Fibroblast of gingiva (primary cell): ENCODE data around the gene HIVEP3.

Source experiments
- DNase-seq: peaks from one replicate; pipeline ENCODE4 v3.0.0-alpha.2; 2011; ENCODE audit warnings: low read depth

The HIVEP3 gene

GRCh38 chr1:41762251-41762650 lies 156.5 kb downstream of the HIVEP3 start:
- DNase-seq: no peak

DNA sequence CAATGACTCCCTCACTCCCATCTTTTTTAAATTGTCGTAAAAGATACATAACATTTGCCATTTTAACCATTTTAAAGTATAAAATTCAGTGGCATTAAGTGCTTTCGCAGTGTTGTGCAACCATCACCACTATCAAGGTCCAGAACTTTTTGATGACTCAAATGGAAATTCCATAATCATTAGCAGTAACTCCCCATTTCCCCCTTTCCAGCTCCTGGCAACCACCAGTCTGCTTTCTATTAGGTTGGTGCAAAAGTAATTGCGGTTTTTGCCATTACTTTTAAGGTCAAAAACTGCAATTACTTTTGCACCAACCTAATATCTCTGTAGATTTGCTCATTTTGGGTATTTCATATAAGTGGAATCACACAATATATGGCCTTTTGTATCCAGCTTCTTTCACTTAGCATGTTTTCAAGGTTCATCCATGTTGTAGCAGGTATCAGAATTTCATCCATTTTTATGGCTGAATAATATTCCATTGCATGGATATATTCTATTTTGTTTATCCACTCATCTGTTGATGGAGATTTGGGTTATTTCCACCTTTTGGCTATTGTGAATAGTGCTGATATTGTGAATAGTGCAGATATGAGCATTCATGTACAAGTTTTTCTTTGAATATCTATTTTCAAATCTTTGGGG lies 159.7 kb downstream of the HIVEP3 start:
- DNase-seq: peak; percentile 85

- peak; percentile 38 for DNase-seq
Observed at GRCh38 chr1:41758500-41758899, 160.2 kb downstream of the HIVEP3 start.

GRCh38 chr1:41754540-41754939 lies 164.2 kb downstream of the HIVEP3 start:
- DNase-seq: no peak

DNA sequence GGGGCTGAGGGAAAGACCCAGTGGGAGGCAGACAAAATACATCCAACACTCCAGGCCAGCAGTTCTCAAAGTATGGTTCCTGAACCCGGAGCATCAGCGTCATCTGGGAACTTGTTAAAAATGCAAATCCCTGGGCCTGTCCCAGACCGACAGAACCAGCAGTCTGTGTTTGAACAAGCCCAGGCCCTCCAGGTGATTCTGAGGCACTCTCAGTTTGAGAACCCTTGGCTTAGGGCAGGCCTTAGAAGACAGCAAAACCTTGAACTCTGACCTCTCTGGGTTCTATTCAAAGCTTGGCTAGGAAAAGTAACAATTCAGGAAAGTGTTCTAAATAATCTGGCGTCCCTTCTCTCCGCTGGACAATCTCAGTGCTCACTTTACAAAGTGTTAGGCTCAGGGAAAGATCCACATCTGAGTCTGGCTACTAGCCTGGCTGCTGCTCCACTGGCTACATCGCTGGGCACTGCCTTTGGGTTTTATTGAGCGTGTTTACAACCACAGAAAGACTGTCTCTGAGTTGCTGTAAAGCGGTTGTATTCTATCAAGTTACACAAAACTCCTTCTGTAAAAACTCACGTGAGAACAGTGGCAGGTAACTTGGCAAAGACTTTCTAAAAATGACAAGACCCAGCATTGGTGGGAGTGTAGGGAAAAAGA lies 166.1 kb downstream of the HIVEP3 start:
- no peak for DNase-seq

DNA sequence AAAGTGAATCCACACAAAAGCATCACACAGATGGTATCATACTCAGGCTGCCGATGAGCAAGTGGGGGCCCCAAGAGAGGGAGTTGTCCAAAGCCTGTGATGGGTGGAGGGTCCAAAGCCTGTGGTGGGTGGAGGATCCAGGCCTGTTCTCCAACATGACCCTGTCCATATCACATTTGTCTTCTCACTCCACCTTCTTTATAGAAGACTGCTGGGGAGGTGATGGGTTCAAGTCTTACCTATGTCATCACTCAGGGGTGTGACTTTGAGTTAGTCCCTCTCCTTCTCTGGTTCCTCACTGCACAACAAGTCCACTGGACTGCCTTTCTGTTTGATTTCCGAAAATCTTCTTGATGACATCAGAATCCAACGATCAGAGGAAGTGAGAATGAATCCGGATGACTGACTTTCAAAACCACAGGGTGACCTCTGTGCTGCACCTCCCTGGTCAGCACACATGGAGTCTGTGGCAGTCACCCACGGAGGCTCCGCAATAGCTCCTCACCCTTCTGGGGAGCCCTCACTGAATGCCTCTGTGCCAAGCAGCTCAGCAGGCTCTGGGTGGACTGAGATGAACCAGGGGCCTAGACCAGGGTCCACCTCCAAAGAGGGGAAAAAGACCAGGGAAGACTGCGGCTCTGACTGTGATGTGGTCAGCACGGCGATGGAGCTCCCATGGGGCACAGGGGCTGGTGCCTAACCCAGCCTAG lies 166.8 kb downstream of the HIVEP3 start:
- peak; percentile 44 for DNase-seq

GRCh38 chr1:41749991-41750745 lies 168.6 kb downstream of the HIVEP3 start:
- no peak for DNase-seq

GRCh38 chr1:41745022-41745421 lies 173.7 kb downstream of the HIVEP3 start:
- no peak for DNase-seq

DNA sequence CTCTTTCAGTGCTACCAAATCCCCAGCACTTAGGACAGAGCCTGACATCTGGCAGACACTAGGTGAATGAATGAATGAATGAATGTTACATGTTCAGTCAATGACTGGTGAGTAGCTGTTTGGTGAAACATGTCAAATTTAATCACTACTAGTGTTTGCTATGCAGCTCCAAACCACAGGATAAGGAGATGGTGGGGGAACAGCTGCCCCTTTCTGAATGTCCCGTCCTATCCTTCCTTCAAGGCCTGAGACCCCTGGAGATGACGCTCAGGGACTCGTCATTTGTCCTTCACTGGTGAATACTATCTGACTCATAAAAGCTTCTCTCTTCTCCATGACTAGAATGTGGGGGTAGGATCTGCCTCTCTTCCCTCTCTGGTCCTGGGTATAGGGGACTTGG lies 175.4 kb downstream of the HIVEP3 start:
- no peak for DNase-seq

- peak; percentile 56 for DNase-seq
Observed at GRCh38 chr1:41742219-41742618, 176.5 kb downstream of the HIVEP3 start.

DNA sequence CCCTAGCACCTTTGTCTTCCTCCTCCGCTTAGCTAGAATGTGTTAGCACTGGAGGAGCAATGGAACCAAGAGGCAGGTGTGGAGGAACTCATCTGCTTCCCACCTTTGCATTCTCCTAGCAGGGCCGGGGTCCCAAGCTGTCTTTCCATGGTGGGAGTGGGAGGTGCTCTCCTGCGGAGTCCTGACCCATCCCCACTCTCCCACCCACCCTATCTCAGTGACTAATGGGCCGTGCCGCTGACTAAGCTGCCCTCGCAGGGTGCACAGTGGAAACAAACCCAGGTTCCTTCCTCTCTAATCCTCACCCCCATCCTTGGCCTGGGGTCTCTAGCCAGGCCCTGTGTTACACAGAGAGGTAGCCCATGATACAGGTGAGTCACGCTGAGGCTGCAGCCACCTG lies 177.5 kb downstream of the HIVEP3 start:
- DNase-seq: no peak

GRCh38 chr1:41740630-41741239 lies 178.0 kb downstream of the HIVEP3 start:
- no peak for DNase-seq

GRCh38 chr1:41740058-41740457 lies 178.7 kb downstream of the HIVEP3 start:
- no peak for DNase-seq

- peak; percentile 88 for DNase-seq
Observed at GRCh38 chr1:41739061-41739955, 179.4 kb downstream of the HIVEP3 start.

DNA sequence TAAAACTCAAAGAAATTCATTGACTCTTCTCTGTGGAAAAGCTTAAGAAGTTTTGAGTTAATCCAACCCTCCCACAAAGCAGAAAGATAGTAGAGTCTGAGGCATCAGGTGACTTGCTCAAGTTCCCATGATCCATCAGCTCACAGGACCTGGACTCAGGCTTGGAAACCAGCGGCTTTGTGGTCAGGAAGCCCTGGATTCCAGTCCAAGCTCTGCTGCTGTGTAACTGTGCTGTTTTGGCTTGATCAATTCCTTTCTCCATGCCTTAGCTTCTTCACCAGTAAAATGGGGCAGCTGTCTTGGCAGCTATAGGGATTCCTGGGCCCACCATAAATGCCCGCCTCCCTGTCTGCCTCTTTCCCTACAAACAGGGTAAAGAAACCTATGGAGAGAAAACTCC lies 180.2 kb downstream of the HIVEP3 start:
- peak; percentile 22 for DNase-seq

DNA sequence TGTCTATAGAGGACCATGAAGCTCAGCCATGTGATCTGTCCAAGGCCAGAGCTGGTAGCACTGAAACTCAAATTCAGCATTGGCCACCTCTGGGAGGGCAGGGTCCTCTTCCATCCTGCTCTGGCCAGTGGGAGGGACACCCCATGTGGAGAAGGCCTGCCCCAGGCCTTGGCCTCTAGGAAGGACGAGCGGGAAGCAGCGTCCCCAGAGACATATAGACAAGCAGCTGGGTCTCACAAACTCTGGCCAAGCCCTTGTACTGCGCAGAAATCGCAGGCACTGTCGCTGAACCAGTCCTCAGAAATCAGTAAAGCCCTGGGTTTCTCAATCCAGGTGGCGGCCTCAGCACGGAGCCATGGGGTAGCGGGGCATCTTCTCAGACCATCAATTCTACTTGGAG lies 180.7 kb downstream of the HIVEP3 start:
- DNase-seq: no peak

- DNase-seq: no peak
Observed at GRCh38 chr1:41735631-41736260, 183.0 kb downstream of the HIVEP3 start.

GRCh38 chr1:41735139-41735538 lies 183.6 kb downstream of the HIVEP3 start:
- DNase-seq: no peak

- no peak for DNase-seq
Observed at GRCh38 chr1:41734201-41734970, 184.3 kb downstream of the HIVEP3 start.

GRCh38 chr1:41733725-41734124 lies 185.0 kb downstream of the HIVEP3 start:
- no peak for DNase-seq
